Gastroesophageal sphincter (tissue), 3 donors: ENCODE data around the gene GINM1.

Source experiments
- EP300 ChIP-seq: sonication (generic); formaldehyde crosslinking; IDR thresholded peaks from one replicate; pipeline ENCODE4 v1.6.1; 2017; ENCODE audit warnings: antibody characterized with exemption, mild to moderate bottlenecking
- POLR2A ChIP-seq, 2 donors: fragments of 450-650 bp; IDR thresholded peaks; one replicate each; pipeline ENCODE4 v1.6.1; 2017; ENCODE audit warnings: antibody characterized with exemption in 2 of 2, mild to moderate bottlenecking in 2 of 2, moderate library complexity in 1 of 2
- POLR2AphosphoS5 ChIP-seq: sonication (generic); formaldehyde crosslinking; IDR thresholded peaks from one replicate; pipeline ENCODE4 v1.6.1; 2017; ENCODE audit warnings: antibody characterized with exemption
- TF ChIP-seq, protein P1 (sequence below), 4 experiments: fragments of 200-600 bp in 2 of 4; fragments of 450-650 bp in 2 of 4; sonication (generic) in 1 of 4; IDR thresholded peaks; one replicate each; pipeline ENCODE4 v1.5.1; 2017 to 2019; ENCODE audit warnings: antibody characterized with exemption in 4 of 4, mild to moderate bottlenecking in 2 of 4, moderate library complexity in 2 of 4

DNA sequence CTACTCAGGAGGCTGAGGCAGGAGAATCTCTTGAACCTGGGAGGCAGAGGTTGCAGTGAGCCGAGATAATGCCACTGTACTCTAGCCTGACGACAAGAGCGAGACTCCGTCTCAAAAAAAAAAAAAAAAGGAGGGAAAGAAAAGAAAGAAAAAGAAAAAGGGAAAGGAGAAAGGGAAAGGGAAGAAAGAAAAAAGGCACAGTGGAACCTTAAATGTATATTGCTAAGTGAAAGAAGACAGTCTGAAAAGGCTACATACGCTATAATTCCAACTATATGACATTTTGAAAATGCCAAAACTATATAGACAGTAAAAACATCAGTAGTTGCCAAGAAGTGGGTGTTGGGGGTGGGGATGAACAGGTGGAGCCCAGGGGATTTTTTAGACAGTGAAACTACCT lies 36.5 kb upstream of the GINM1 start:
- TF ChIP-seq, protein P1, sequence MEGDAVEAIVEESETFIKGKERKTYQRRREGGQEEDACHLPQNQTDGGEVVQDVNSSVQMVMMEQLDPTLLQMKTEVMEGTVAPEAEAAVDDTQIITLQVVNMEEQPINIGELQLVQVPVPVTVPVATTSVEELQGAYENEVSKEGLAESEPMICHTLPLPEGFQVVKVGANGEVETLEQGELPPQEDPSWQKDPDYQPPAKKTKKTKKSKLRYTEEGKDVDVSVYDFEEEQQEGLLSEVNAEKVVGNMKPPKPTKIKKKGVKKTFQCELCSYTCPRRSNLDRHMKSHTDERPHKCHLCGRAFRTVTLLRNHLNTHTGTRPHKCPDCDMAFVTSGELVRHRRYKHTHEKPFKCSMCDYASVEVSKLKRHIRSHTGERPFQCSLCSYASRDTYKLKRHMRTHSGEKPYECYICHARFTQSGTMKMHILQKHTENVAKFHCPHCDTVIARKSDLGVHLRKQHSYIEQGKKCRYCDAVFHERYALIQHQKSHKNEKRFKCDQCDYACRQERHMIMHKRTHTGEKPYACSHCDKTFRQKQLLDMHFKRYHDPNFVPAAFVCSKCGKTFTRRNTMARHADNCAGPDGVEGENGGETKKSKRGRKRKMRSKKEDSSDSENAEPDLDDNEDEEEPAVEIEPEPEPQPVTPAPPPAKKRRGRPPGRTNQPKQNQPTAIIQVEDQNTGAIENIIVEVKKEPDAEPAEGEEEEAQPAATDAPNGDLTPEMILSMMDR (IDR thresholded peaks at IDR 0.05), result no peak
- TF ChIP-seq POLR2AphosphoS5, result no peak
- TF ChIP-seq POLR2A (IDR thresholded peaks at IDR 0.05), result no peak
- no peak for TF ChIP-seq EP300
